GM12878 (cell line): ENCODE measurements around the gene ADD1.

Experiments
- SKIL ChIP-seq: fragments of 450-650 bp; IDR thresholded peaks from 2 replicates; pipeline ENCODE4 v1.6.1; 2017; ENCODE audit warnings: mild to moderate bottlenecking, low read depth, inconsistent platforms; ENCODE audit not compliant: poor library complexity, severe bottlenecking
- TCF7 ChIP-seq: IDR thresholded peaks from 2 replicates; pipeline ENCODE4 v1.6.1; 2014; ENCODE audit warnings: antibody characterized with exemption, borderline replicate concordance

GRCh38 chr4:2860391-2861348 is 17.0 kb downstream of the ADD1 start:
- TF ChIP-seq TCF7 = no peak
- TF ChIP-seq SKIL = no peak
